IPS-11a (cell line): ENCODE measurements around the gene SDHB.

ENCODE experiments used
- H3K4me3 ChIP-seq: one replicate; pipeline ENCODE4 v1.5.1; 2013; ENCODE audit warnings: low read depth, low read length, control low read depth

The SDHB gene

DNA sequence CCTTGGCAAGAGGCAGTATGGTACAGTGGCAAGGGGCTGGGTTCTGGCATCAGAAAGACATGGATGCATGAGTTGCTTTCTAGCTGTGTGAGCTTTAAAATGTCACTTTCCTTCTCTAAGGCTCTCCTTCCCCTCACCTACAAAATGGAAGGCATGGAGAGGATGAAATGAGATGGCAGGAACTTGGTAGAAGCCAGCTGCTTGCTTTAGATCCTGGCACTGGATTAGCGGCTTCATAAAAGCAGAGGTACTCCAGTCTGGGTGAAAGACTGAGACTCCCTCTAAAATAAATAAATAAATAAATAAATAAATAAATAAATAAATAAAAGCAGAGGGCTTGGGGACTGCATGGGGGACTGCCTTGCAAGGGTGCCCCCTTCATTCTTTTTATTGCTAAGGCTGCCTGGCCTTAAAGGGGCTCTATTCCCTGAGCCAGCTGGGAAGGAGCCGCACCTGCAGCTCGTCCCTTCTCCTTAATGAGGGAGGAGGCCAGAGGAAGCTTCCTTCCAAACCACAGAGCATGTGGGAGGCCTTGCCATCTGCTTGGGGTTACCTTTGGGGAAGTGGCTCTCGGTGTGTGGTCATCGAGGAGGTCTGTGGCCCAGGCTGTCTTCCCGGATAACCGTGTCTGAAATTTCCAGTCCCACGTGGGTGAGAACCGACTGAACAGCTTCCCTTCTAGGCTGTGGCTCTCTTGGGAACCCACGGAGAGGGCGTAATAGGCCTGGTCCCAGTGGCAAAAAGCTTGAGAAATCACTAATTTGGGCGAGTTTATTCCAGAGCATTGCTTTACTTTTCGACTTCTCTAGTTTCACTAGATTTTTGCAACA lies 40.1 kb downstream of the SDHB start:
- no peak overlapping the region for H3K4me3 ChIP-seq

DNA sequence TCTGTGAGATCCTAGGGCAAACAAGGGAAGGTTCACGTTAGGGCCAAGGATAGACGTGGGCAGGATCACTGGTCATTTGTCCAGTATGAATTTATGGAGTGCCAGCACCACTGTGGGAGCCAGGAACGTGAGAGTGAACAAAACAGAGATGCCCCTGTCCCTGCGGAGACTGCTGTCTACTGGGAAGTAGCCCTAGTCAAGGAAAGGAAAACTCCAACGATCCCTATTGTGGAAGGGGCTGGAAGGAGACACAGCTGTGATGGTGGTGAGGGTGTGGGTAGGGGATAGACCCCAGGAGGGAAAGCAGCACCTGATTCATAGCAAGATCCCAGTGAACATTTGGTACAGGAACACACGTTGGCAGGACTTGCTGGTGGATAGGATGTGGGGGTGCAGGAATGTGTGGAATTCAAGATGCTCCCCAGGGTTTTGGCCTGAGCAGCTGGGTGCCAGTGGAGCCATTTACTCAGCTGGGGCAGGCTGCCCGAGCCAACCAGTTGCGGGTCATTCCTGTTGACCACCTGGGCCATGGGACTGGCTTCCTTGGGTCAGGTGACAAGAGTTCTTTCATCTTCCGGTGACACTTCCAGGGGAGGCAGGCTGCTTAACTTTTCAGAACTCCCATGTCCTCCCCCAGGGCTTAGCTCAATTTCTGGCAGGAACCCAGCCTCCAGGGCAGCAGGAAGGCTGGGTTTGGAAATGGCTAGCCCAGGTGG lies 40.9 kb downstream of the SDHB start:
- H3K4me3 ChIP-seq = no peak overlapping the region

- H3K4me3 ChIP-seq = peak within 1 kb of the TSS; percentile 68
Measured at GRCh38 chr1:17011439-17012307, 42.2 kb downstream of the SDHB start, which contains the start of gene ATP13A2. Gene ATP13A2 (minus strand): TSS chr1:17011928. CDS start chr1:17011738, 190 bp downstream.

DNA sequence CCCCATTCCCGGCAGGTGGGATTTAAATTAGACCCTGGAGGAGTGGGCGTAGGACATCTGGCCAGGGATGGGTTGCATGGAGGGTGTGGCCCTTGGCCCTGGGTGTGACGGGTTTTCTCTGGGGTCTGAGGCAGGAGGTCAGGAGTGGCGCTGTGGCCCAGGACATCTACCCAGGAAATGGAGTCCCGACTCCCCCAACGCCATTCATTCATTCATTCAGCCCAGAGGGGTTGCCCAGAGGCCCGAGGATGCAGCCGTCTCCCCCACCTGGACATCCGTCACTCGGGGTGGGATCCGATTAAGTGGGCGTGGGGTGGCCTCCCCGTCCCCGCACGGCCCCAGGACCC lies 42.8 kb downstream of the SDHB start:
- peak overlapping the region; percentile 68 for H3K4me3 ChIP-seq

DNA sequence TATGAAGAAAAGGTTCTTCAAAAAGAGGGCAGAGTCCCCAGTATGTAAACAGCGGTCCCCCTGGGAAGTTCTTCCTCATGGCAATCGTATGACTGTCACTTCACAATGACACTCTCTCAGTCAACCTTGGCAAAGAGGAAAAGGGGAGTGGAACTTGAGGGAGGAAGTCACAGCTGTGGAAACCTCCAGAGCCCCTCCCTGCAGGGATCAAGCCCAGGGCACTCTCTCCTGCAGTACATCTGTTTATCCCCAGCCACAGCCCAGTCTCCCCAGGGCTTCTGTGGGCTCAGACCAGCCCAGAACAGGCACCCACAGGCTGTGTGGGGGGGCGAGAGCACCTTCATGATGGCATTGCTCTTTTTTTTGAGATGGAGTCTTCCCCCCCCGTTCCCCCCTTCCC lies 44.1 kb downstream of the SDHB start:
- no peak overlapping the region for H3K4me3 ChIP-seq

GRCh38 chr1:17008208-17008855 lies 45.5 kb downstream of the SDHB start:
- H3K4me3 ChIP-seq = no peak overlapping the region

GRCh38 chr1:17007121-17007520 lies 46.7 kb downstream of the SDHB start:
- H3K4me3 ChIP-seq = no peak overlapping the region

GRCh38 chr1:17005365-17005740 lies 48.5 kb downstream of the SDHB start:
- H3K4me3 ChIP-seq = no peak overlapping the region

DNA sequence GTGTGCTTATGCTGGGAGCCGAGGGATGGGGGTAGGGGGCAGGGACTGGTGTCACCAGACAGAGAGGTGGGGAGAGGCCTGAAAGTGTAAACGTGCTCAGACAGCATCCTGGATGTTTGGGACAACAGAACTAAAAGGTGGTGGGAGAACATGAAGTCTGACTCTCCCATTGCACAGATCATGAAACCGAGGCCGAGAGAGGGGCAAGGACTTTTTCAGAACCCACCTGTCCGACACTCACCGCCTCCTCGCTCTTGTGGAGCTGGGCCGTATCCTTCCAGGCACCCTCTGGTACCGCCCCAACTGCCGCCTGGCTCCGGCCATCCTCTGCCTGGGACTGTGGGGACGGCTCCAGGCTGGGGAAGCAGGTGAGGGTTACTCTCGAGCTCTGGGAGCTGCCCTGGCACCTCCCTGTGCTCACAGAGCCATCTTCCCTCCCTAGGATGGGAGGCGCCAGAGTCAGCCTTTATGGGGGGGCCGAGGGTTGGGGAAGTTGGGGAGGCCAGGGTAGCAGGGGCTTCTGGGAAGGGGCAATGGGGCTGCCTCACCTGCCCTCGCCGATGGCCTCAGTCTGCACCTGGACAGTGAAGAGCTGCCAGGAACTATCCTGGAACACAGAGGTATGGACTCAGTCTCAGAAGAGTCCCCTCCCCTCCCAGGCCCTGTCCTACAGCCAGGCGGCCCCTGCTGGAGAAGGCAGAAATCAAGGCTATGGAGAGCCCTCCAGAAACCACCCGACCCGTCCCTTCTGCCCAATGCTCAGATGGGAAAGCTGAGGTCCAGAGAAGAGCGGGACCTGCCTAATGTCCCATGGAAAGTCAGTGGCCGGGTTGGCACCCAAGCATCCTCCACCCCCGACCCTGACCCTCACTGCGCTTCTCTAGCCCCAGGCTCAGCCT lies 49.1 kb downstream of the SDHB start:
- no peak overlapping the region for H3K4me3 ChIP-seq

DNA sequence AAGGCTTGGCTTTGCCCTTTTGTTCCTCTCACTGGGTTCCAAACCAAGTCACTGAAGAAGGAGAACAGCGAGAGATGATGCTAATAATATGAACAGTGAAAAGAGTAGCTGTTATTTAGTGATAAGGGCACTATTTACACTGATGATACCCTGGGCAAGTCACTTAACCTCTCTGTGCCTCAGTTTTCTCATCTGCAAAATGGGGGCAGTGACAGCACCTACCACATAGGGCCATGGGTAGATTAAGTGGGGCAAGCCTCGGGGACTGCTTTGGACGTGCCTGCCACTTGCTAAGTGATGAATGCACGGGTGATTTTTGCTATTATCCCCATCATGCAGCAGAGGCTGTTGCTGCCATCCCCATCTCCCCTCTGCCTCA lies 51.3 kb downstream of the SDHB start:
- H3K4me3 ChIP-seq = no peak overlapping the region

DNA sequence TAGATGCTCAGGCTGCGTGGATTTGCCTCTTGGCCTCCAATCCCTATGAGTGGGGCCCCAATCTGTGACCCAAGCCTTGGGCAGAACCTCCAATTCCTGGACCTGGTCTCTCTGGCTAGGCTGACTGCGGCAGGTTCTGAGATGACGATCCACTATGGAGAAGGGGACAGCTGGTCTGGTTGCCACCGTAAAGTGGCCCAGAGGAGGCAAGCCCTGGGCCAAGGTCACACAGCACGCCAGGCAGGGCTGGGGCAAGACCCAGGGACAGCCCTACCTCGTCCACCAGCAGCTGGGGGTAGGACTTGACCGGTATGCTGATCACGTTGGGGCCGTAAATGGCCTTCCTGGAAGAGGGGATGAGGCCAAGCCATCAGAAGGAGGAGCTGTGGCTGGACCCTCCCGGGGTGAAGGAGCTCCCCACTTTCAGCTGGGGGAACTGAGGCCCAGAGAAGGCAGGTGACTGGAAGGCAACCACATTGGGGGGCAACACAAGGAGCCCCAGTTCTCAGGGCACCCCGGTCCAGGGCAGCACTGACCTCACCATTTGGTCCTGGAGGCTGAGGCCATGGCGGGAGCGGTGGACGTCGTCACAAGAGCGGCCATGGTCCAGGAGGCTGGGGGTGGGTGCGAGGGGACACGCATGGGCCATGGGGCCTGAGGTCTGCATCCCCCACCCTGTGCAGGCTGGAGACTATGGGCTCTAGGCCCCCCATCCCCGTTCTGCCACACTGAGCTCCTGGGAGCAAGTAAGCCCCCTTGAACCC lies 51.9 kb downstream of the SDHB start:
- H3K4me3 ChIP-seq = no peak overlapping the region

GRCh38 chr1:16999863-17000262 lies 54.0 kb downstream of the SDHB start:
- H3K4me3 ChIP-seq = no peak overlapping the region

DNA sequence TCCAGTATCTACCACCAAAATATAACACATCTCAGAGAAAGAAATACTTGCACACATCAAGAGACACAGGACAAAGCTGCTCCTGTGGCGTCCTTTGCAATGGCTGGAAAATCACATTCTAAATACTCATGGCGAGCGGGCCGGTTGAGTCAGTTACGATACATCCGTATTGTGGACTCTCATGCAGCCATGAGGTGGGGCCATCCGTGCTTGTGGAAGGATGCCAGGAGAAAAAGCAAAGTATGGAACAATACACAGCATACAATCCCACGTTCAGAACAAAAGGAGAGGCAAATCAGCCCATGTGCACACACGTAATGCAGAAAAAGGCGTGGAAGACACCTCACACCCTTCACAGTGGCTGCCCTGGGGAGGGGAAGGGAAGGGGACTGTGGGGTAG lies 55.2 kb downstream of the SDHB start:
- H3K4me3 ChIP-seq = no peak overlapping the region

DNA sequence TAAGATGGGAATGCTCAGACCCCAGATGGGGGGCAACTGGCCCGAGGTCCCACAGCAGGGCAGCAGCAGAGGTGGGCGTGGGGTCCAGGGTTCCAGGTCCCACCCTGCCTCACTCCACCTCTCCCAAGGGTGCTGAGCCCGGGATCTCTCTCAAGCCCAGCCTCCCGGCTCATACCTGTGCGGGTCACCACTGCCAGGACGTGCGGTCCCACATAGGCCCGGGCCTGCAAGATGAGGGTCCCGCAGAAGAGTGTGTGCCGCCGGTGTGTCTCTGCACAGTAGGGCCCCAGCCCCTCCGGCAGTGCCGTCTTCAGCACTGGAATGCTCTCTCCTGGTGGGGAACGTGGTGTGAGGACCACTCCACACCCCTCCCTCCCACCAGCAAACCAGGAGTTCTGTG lies 57.0 kb downstream of the SDHB start:
- H3K4me3 ChIP-seq = no peak overlapping the region

GRCh38 chr1:16993521-16994038 lies 60.3 kb downstream of the SDHB start:
- no peak overlapping the region for H3K4me3 ChIP-seq

- no peak overlapping the region for H3K4me3 ChIP-seq
Measured at GRCh38 chr1:16992675-16993074, 61.2 kb downstream of the SDHB start.

- no peak overlapping the region for H3K4me3 ChIP-seq
Measured at GRCh38 chr1:16992102-16992501, 61.7 kb downstream of the SDHB start.

DNA sequence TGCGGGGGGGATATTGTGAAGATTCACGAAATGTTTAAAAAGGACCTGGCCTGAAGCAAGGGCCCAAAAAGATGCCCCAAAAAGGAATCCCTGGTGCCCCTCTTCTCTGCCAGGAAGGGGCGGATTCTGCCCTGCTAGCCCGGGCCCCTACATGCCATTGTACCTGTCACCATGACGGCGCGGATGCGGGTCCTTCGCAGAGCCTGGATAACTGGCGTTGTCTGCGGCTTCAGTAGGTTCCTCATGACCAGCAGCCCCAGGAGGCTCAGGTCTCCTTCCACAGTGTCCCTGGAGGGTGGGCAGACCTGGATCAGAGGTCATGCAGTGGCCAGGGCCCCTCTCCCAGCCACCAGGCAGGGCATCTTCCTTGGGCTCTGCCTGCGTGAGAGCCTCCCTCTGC lies 62.3 kb downstream of the SDHB start:
- no peak overlapping the region for H3K4me3 ChIP-seq
